ENCODE results near the gene TMEM44.

DNA sequence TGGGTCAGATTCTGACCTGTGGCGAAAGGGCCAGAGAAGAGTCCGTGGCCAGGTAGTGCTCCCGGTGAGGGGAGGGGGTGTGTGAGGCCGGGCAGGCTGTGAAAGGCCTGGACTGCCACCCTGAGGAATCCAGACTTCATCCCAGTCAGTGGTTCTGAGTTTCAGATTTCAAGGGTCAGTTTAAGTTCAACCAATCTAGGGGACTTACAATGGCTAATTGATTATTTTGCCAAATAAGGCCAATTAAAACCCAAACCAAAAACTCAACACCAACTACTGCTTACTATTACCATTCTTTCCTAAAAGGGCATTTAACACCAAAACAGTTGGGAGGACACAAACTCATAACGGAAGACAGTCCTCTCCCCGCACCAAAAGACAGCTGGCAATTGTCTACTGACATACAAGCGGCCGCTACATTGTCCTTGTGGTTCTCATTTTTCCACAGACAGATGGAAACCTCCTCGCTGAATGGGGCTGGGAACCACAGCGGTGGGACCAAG is 30.5 kb downstream of the TMEM44 start:
- TF ChIP-seq CTCF (IDR thresholded peaks at IDR 0.05), result no peak
- TF ChIP-seq POLR2A (IDR thresholded peaks at IDR 0.05), result no peak
